Measurements from ENCODE around the gene PGPEP1. TPM values are rescaled to one million over a fixed set of nuclear protein-coding genes. Genes with fewer than 3 reads are reported as not detected.

Gene PGPEP1
- polyA plus RNA-seq, 1 experiment: 22.0 TPM

DNA sequence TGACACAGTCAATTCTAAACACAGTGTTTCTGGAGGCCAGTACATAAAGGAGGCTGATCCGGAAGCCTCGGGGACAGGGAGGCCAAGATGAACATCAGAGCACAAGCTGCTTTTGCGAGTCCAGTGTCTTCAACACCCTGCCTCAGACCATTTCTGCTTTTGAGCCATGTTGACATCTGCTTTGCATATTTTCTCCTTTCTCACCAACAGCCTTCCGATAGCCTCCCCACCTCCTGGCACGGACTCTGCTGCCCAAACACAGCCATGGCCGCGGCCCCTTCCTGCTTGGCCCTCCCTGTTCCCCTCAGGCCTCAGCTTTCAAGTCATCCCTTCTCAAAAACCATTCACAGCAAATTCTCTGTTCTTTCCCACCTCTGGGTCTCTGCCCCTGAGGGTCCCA, 53.4 kb downstream of the PGPEP1 start:
- H3K27ac ChIP-seq (ENCODE audit: low read depth, low read length): no peak overlapping the region
- CTCF ChIA-PET: interaction anchor here (0.7 to 1.5 kb wide), 2 partner anchors 8 to 17 kb away, joined by 3 to 5 read pairs; partner anchors contain the start of gene GDF15
- H3K27me3 ChIP-seq (ENCODE audit: control insufficient read depth, insufficient read depth, low read length): no peaks in the 10 kb centered on the region
- no peak overlapping the region for H3K4me3 ChIP-seq (ENCODE audit: low read depth, low read length)
- POLR2A ChIA-PET: no interaction called here
- DNase-seq (ENCODE audit: low read depth, low spot score): no peak
- H3K9me3 ChIP-seq (ENCODE audit: control insufficient read depth, insufficient read depth, low read length): no peaks in the 10 kb centered on the region; the same call in 1 of the 2 replicates
- TF ChIP-seq, protein P1, sequence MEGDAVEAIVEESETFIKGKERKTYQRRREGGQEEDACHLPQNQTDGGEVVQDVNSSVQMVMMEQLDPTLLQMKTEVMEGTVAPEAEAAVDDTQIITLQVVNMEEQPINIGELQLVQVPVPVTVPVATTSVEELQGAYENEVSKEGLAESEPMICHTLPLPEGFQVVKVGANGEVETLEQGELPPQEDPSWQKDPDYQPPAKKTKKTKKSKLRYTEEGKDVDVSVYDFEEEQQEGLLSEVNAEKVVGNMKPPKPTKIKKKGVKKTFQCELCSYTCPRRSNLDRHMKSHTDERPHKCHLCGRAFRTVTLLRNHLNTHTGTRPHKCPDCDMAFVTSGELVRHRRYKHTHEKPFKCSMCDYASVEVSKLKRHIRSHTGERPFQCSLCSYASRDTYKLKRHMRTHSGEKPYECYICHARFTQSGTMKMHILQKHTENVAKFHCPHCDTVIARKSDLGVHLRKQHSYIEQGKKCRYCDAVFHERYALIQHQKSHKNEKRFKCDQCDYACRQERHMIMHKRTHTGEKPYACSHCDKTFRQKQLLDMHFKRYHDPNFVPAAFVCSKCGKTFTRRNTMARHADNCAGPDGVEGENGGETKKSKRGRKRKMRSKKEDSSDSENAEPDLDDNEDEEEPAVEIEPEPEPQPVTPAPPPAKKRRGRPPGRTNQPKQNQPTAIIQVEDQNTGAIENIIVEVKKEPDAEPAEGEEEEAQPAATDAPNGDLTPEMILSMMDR (IDR thresholded peaks at IDR 0.05; ENCODE audit: low read depth, low read length): no peak

DNA sequence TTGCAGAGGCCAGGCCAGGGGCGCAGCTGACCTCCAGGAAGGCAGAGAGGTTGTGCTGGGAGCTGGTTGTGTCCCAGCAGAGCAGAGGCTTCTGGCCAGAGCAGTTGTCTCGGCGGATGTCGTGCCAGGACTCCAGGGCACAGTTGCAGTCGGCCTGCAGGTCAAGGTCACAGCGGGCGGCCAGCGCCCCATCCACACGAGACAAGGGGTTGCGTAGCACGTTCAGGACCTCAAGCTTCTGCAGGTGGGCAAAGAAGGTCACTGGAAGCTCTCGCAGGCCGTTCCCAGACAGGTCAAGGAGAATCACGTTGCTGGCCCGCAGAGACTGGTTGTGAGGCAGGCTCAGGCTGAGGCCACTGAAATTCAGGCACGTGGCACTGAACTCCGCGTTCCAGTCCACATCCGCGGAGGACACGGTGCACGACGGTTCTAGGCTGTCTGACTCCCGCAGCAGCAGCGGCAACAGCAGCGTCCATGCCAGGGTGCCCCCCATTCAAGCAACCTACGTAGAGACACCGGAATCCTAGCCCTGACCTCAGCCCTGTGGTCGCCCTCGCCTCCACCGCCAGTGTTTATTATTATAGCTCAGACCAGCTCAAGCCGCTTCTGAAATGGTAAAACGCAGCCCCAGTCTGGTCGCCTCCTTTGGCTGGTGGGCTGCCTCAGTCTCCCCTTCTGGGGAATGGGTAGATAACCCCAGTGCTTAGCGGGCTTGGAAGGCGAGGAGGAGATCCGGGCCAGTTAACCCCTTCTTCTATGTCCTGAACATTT, 56.3 kb downstream of the PGPEP1 start:
- ChIA-PET POLR2A (no interaction called here), CTCF (interaction anchor here (2.1 to 2.4 kb wide), 2 partner anchors 8 to 14 kb away, joined by 9 to 18 read pairs; no protein-coding TSS in a partner anchor)
- Histone ChIP-seq H3K4me3 (ENCODE audit: low read depth, low read length) (no peak overlapping the region), H3K9me3 (ENCODE audit: control insufficient read depth, insufficient read depth, low read length) (no peaks in the 10 kb centered on the region), H3K27me3 (ENCODE audit: control insufficient read depth, insufficient read depth, low read length) (no peaks in the 10 kb centered on the region), H3K27ac (ENCODE audit: low read depth, low read length) (no peak overlapping the region)
- DNase-seq (ENCODE audit: low read depth, low spot score): no peak
- TF ChIP-seq, protein P1 (IDR thresholded peaks at IDR 0.05; ENCODE audit: low read depth, low read length): no peak

DNA sequence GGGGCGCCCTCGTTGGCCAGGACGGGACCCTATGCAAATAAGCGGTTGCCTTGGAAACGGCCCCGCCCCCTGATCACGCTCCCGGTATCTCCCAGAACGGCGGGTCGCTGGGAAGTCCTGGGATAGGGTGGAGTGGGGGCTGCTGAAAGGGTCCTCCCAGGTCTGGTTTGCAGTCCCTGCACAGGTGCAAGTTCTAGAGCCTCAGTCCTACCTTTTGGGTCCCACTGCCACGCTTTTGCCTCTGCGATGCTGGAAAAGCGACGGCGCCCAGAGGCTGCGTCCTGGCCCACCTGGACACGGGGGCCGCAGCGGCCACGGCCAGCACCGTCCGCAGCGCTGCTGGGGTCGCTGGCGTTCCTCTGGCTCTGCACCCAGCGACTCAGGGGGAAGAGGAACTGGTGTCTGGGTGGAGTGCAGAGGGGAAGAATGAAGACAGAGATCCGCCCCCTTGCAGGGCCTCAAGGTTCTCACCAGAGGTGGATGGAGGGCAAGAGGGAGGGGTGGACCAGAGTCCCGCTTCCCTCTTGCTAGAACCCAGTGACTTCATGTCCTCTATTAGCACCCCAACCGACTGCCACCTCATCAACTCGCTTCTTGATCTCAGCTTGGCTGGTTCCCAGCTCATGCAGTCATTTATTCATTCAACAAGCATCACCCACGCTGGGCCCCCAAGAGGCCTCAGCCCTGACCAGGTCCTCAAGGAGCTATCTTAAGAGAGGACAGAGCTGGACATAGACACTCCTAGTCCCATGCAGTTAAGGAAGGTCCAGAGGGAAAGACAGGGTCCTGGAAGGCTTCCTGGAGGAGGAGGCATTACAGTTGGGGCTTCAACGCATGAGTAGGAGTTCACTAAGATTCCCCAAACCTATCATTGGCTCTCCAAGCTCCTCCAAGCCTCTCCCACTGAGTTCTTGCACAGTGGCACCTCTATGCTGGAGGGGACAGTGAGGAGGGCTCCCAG, 57.1 kb downstream of the PGPEP1 start, which contains the start of gene LRRC25:
LRRC25 (minus strand) TSS at position 381 of the 961 bp plus-strand sequence. CDS start 659 bp downstream, outside the sequence.
- Histone ChIP-seq H3K27me3 (ENCODE audit: control insufficient read depth, insufficient read depth, low read length) (no peaks in the 10 kb centered on the region), H3K4me3 (ENCODE audit: low read depth, low read length) (no peak within 1 kb of the TSS), H3K9me3 (ENCODE audit: control insufficient read depth, insufficient read depth, low read length) (no peaks in the 10 kb centered on the region), H3K27ac (ENCODE audit: low read depth, low read length) (no peak within 1 kb of the TSS)
- DNase-seq (ENCODE audit: low read depth, low spot score): no peak
- TF ChIP-seq, protein P1 (IDR thresholded peaks at IDR 0.05; ENCODE audit: low read depth, low read length): no peak
- POLR2A ChIA-PET: no interaction called here
- CTCF ChIA-PET: interaction anchor here (1.1 to 2.4 kb wide), 3 partner anchors 9 to 13 kb away, joined by 3 to 18 read pairs (median 9); no protein-coding TSS in a partner anchor

DNA sequence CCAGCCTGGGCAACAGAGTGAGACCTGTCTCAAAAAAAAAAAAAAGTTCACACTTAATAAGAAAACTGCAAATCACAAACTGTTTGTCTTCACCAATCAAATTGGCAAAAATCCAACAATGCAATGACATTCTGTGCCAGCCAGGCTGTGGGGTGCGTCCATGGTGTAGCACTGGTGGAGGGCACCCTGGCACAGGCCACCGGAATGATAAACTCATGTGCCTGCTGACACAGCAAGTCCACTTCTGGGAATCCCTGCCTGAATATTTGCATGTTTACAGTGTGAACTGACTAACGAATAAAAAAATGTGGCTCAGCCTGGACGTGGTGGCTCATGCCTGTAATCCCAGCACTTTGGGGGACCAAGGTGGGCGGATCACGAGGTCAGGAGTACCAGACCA, 58.6 kb downstream of the PGPEP1 start:
- no peaks in the 10 kb centered on the region for H3K27me3 ChIP-seq (ENCODE audit: control insufficient read depth, insufficient read depth, low read length)
- peak overlapping the region; percentile 31 for H3K27ac ChIP-seq (ENCODE audit: low read depth, low read length)
- H3K9me3 ChIP-seq (ENCODE audit: control insufficient read depth, insufficient read depth, low read length): no peaks in the 10 kb centered on the region
- TF ChIP-seq, protein P1 (IDR thresholded peaks at IDR 0.05; ENCODE audit: low read depth, low read length): no peak
- DNase-seq (ENCODE audit: low read depth, low spot score): no peak
- POLR2A ChIA-PET: interaction anchor here (1.2 kb wide), 1 partner anchor 16 kb away, joined by 3 read pairs; no protein-coding TSS in a partner anchor
- CTCF ChIA-PET: no interaction called here
- H3K4me3 ChIP-seq (ENCODE audit: low read depth, low read length): no peak overlapping the region
